Stimulated activated CD4-positive, alpha-beta T cell treated with anti-CD3 and anti-CD28 coated beads, Interleukin-1b, Interleukin-23, amount 100 ng/mL, for 24 hours (primary cell): Measurements from ENCODE around the gene LHPP.

ENCODE experiments used
- DNase-seq, 4 experiments: peaks; one replicate each; pipeline ENCODE4 v3.0.0-alpha.2; 2020; ENCODE audit warnings: low read depth in 4 of 4, low spot score in 1 of 4

Gene LHPP

DNA sequence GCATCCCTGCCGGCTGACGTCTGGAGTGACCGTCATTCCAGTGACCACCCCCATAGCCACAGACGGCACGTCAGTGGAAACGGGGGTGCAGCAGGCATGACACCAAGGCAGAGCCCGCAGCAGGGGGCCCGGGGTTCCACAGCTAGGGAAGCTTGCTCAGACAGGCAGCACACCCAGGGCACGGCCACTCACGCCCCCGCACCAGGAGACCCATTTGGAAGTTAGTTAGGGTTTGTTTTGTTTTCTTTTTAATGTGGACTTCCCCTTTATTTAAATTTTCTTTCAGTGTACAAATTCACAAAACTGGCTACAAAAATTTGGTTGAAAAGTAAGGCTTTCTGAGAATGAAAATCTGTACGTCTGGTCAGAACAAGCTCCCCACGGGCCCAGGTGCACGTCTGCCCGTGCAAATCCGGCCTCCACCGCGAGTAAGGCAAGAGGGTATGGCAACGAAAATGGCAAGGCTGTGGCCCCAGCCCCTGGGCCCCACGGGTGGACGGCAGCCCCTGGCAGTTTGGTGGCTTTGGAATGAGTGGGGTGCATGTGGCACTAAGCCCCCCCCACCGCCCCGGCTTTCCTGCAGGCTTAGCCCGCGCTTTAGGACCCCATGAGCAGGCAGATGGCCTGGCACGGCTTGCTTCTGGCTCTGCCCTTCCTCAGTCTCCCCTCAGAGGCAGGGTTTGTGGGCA lies 158.3 kb downstream of the LHPP start:
- DNase-seq: no peak

DNA sequence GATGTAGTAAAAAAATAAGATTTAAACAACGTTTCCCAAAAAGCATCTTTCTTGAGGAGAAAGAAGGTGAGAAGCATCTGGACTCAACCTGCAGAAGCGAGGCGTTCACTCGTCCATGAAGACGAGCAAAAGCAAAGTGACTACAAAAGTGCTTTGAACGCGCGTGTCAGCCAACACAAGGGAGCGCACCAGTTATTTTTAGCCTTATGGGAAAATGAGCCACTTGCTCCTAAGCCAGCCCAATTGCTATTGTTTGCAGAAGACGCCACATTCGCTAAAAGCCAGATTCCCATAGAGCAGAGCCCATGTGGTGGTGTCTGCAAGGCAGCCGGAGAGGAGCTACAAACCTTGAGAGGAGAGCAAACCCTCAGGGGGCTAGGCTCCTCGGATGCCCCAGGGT lies 160.0 kb downstream of the LHPP start:
- no peak for DNase-seq

DNA sequence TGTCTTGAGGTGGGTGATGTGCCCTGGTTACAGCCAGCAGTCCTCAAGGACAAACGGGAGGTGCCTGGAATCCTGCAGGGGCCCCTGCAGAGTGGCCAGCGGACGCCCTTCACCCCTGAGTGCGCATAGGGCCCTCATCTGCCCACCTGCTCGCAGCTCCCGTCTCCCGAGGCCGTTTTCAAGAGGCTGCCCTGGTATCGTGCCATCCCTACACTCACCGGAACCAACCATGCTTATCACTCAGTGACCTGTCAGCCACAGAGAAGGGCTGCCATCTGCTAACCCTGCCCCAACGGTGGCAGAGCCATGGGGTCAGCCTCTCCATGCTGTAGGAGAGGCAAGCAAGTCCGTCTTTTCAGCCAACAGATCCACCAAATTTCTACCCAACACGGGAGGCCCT lies 160.5 kb downstream of the LHPP start:
- no peak for DNase-seq

DNA sequence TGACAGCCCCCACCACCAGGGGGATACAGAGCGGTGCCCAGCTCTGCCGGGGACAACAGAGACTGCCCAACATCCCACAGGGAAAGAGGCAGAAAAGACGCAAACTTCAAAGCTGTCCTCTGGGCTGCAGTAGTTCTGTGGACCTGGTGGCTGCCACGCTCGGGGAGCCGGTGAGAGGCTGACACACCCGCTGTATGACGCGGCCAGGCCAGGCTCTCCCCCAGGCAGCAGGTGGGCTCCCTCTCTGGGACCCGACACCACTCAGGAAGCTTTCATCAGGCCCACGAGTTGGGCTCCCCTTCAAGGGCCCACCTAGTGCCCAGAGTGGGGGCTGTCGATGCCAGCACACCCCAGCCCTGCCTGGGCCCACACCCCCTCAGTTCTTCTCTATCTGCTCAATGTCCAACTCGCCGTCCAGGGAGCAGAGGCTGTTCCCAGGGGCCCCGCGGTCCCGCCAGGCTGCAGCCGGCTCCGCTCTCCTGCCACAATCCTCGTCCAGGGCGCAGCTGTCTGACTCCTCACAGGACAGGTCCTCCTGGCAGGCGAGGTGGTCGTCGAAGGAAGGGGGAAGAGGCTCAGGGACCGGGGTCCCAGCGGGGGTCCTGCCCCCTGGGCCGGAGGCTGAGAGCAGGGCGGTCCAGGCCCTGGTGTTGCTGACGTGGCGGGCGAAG lies 161.4 kb downstream of the LHPP start:
- no peak for DNase-seq

DNA sequence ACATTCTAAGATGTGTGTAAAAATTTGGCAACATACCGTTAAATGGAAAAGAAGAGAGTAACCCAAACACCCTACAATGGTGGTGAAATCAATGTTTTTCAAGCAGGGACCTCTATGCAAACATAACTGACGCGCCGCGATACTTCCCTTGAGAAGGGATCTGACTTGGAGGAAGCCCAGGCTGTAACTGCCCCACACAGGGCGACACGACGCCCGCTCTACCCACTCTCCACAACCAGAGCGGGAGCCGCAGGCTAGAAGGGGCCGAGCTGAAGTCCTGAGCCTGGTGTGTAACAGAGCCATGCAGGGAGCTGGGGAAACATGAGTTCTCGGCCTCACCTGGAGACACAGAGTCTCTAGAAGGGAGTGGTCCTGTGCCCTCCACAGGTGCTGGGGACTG lies 162.4 kb downstream of the LHPP start:
- no peak for DNase-seq

DNA sequence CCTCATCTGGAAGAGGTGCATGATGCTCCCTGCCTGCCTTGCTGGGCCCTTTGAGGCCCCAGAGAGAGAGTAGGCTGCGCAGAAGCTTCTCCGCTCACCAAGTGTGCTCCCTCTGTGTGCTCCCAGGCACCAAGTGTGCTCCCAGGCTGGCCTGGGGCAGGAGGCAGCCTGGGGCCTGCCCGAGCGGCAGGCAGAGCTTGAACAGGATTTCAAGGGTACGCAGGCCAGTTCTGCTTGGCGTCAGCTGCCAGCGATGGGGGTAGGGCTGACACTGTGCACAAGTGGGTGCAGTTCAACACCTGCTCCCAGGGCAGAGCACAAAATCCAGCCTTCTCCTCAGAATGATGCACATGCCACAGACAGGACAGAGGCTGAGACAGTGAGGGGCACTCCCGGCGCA lies 162.8 kb downstream of the LHPP start:
- no peak for DNase-seq

DNA sequence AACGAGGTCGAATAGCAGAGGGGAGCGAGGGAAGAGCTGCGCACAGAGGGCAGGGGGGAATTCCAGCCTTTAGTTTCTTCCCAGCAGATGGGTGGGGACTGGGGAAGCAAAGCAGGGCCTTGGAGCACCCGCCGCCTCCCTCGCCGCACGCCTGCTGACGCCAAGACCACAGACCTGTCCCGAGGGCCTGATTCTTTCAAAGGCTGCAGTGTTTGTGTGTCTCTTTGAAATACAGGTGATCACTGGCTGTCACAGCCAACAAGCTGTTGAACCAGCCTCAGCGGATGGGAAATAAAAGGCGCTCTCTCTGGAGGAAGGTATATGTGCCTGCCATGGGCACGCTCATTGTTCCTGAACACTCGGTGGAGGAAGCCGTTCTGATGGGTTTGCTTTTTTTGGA lies 163.3 kb downstream of the LHPP start:
- DNase-seq: no peak

DNA sequence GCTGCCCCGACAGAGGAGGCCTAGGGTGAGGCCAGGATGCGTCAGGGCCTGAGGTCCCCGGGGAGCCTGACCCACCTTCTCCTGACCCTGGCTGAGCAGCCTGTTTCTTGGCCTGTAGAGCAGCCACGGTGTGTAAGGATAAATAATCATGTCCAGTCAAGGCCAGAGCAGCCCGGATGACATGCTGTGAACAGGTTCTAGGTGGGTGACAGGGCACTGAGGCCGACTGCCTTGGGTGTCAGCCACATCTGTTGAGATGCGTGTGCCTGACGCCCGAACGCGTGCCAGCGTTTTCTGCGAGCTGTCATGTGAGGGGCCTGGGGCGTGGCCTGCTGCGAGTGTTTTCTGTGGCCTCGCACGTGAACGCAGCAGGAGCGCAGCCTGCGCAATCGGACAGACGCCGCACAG lies 164.2 kb downstream of the LHPP start:
- no peak for DNase-seq

DNA sequence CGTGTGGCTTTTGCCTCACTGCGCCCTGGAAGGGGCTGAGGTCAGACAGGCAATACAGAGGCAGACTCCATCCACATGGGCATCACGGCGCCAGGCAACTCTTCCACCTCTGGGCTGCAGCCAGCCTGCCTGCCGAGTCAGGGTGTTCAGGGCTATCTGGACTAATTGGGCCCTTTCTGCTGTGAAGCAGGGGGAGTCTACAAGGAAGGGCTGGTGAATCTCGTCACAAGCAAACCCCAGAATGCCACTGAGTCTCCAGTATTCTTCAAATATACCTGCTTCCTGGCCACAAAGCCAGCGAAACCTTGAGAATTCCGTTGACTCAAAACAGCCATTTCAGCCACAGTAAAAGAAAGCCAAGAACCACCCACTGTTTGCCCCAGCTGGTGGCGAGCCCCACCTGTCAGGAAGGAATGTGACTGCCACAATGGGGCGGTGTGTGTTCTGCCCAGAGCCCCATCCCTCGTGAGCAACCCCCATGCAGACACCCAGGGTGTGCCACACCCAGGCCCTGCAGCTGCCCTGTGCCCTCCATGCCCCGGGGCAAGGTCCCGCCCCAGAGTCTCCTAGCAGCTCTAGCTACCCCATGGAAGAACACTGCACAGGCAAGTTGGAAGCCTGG lies 165.2 kb downstream of the LHPP start:
- DNase-seq: peak in 2 of 4 experiments; percentile 31 to 42

DNA sequence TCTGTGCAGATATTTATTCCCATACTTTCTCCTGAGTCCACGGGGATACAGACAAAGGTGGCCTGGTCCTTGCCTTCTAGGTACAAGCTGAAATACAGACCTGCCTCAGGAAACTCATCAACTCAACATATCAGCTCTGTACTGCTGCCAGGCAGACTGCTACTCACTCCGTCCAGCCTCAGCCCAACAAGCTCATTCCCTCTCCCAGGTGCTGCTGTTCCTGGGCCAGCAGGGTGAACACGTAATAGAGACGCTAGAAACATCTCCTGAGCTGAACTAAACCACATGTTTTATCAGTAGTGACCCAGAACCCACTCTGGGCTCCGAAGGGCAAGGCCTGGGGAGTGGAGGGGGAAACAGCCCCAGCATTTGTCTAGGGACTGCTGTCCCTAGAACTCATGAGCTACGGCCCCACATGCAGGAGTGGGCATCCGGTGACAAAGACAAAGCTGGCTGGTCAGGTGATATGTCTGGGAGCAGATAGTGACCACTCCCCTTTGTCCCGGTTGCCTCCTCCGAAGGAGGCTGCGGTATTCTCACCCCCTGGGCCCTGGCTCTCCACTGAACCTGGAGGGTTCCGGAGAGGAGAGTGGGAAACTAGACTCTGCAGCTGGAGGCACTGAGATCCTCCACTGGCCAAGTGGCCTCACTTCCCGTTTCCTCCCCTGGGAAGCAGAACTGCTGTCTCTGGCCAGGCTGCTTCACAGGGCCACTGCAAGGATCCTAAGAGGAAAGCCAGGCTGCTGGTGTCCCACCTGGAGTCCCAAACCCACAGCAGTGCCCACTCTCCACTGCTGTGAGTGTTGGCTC lies 166.4 kb downstream of the LHPP start:
- no peak for DNase-seq

DNA sequence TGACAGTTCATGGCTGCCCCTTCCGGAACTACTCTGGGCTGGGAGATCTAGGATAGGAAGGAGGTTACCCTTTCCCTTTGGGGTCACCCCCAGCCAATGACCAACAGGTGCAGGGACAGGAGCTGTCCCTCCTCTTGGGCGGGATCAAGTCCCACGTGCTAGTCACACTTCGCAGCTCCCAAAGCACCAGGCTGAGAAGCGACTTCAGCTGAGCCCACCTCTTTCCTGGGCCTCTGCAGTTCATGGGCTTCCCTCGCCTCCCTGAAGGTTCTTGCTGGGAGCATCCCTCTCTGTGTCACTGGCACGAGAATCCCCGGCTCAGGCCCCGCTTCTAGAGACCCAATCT lies 167.0 kb downstream of the LHPP start:
- no peak for DNase-seq

DNA sequence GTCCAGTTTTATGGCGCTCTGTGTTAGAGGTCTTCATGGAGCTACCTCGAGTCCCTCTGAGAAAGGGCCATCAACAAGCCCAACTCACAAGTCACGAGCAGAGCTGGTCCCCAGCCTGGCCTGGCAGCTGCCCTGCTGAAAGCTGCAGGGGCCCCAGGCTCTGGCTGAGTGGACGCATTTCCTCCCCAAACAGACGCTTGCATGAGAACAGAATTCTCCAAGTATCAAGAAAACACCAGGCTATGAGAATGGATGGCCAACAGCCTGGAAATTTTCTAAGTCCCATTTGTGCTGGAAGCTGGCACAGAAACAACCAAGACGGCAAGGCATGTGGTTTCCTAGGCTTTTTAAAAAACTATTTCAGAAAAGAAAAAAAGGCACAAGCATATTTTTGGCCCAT lies 167.8 kb downstream of the LHPP start:
- DNase-seq: no peak

DNA sequence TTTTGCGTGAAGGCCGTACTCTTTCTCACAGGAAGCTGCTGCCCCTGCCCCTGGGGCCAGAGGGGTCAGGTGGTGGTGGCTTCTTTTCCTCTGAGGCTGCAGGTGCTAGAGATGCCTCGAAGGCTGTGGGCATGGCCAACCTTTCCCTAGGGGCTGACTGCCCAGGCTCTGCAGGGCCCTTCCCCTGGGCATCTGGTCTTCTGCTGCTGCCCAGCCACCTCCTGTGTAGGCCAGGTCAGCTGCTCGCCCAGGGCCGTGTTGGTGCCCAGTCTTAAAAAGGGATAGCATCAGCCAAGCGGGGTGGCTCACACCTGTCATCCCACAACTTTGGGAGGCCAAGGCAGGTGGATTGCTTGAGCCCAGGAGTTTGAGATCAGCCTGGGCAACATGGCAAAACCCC lies 168.2 kb downstream of the LHPP start:
- DNase-seq: no peak

DNA sequence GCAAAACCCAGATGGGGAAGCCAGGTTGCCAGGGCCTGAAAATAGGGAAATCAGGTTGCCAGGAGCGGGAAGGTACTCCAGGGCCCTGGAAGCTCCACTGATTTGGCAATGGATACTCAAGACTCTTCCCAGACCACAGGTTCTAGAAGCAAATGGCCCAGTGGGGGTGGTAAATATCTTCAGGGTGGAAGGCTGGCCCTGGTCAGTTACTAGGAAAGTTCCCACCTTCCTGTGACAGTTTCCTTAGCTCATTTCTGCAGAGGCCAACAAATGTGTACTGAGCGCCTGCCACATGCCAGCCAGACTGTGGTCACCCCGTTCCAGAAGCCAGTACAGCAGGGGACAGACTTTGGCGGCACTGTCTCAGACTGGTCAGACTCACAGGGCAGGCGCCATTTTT lies 168.9 kb downstream of the LHPP start:
- no peak for DNase-seq

DNA sequence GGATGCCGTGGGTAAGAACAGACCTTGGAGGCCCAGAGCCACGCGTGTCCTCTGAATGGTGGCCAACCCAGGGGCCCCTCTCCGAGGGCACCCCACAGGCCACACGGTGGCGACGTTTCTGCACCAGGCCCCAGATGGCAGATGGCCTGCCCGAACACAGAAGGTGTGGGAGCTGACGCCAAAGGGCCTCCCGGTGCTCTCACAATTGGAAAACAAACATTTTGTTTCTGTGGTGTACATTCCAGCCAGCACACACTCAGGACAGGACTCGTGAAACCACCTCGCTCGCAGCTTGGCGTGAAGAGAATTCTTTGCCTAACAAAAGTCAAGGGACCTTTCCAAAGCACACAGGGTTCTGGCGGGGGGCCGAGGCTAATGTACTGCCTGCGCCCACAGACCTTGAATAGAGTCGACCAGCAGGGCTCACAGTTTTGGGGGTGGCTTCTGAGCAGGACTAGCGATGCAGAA lies 170.5 kb downstream of the LHPP start:
- no peak for DNase-seq

DNA sequence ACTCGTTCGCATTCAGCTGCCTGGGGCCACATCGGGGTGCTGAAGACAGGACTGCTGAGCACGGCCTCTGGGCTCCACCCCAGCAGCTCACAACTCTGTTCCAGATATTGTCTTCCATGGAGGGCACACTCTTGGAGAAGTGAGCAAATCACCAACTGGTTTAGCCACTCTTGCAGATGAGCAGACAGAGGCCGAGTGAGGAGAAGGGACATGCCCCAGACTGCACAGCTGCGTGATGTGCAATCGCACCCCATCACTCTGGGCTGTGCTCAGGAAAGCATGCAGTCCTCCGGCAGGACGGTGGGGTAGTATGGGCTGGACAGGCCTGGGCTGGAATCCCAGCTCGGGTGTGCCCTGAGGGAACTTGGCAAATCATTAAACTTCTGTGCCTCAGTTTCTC lies 170.9 kb downstream of the LHPP start:
- DNase-seq: no peak

DNA sequence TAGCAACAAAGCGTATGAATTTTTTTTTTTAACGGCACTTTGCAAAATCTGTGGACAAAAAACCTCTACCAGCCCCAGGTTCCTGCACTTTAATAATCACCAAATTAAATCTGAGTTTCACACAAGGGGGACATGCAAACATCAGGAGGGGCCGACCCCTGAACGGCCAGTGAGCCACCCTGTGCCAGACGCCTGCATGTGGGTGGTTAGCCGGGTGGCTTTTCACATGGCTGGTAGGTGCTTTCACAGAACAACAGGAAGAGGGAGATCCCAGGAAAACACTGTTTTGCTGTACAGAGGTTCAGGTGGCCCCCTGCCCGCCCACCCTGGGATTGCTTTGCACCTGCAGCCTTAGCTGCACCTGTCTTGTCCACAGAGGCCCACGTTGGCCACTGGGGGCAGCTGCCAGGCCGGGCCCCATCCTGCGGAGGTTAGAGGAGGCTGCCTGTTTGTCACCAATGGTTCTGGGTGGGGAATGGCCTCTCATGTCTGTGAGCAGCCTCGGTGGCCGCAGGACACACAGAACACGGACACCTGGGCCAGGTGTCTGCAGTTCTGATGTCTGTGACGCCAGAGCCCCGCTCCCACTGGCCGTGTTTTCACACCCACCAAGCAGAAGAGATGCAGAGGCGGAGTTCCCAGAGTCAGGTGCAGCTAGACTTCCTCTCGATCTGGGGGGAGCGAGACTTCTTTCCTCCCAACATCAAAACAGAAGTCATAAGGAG lies 174.8 kb downstream of the LHPP start:
- no peak for DNase-seq

DNA sequence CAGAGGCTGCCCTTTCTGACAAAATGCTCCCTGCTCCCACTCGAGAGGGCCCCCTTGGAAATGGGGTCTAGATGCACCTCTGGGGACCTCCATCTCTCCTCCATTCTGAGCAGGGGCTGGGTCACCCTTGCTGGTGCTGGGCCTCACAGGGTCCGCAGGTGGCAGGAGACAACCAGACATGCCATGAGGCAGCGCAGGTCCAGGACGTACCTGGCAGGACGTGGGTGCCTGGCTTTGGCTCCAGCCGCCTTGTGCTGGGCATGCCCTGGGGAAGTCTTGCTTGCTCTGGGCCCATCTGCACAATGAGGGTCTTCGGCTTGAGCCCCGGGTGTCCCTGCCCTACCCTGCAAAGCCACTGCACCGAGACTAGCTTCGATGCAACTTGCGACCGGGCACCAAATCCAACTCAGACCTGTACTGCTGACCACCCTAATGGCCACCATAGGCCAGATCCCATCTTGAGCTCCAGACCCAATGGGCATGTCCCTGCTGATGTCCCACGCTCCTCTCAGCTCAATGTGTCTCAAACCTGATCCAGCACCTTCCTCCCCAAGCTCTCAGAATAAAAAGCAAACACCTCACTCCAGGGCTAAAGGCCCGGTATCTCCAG lies 175.6 kb downstream of the LHPP start:
- no peak for DNase-seq

DNA sequence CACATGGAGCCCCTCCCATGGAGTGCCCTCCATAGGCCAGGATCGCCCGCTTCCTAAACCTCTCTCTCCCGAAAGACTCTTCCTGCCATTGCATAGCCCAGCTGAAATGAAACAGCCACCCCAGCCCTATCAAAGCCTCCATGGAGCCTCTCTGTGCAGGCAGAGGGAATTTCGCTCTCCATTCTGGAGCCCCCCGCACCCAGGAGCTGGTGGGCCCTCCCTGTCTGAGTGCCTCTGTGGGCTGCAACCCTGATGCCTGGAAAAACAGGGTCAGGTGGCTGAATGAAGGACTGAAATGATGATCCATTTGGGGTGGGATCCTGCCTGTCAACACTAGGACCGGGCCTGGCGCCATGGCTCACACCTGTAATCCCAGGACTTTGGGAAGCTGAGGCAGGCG lies 176.1 kb downstream of the LHPP start:
- DNase-seq: no peak

DNA sequence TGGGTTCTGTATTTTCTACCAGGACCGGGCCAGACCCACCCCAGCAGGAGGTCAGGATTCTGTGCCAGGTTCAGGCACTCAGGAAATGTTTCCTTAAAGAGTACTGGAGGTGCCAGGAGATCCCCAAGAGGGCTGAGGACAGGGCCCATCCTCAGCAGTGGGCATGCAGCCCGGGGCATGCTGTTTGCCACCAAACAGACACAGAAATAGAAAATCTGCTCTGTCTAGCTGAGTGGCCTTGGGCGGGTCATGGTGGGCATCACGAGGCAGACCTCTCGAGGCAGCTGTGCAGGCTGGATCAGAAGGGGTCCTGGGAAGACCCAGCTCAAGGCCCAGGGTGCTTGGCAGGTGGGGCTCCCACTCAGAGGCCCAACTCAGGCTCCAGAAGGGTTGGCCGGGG lies 177.6 kb downstream of the LHPP start:
- no peak for DNase-seq

DNA sequence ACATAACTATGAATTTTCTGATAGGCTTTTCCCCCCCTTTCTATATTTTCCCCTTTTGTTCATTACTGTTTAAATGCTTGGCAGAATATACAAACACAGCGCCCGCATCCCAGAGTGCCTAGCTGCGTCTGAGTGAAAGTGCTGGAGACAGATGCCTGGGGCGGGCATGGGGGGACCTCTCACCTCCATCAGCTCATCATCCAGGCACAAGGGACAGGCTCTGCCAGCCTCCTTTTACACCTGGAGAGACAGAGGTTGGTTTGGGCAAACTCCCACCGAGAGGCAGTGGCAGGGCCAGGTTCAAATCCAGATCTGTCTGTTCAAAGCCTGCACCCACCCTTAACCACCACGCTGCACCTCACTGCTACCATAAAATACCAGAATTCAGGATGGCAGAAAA lies 178.0 kb downstream of the LHPP start:
- DNase-seq: no peak
